GM12892 (cell line): Measurements from ENCODE around the gene PCSK5.
"Not testable (repeated sequence)": the region's sequence is repeated elsewhere in the genome, so short reads cannot be mapped to it uniquely, and the experiment has no call there.

Experiments
- DNase-seq: peaks from one replicate; pipeline ENCODE4 v3.0.0; 2011; ENCODE audit not compliant: insufficient read length
- FAIRE-seq: peaks from 2 replicates; lab custom pipeline; 2011; peaks lifted over from hg19 to GRCh38; lab: Jason Lieb, UNC
- POLR2A ChIP-seq: IDR thresholded peaks from 2 replicates; pipeline ENCODE4 v1.6.1; 2011; ENCODE audit warnings: low read depth, low read length, control low read depth
- POLR2AphosphoS5 ChIP-seq: IDR thresholded peaks from 2 replicates; pipeline ENCODE4 v1.6.1; 2011; ENCODE audit warnings: low read depth, low read length, control low read depth
- TAF1 ChIP-seq: IDR thresholded peaks from 2 replicates; pipeline ENCODE4 v1.6.1; 2011; ENCODE audit warnings: low read depth, mild to moderate bottlenecking, control low read depth, low read length, borderline replicate concordance

The PCSK5 gene

GRCh38 chr9:76036762-76037161 is 146.3 kb downstream of the PCSK5 start:
- FAIRE-seq: no peak
- no peak for DNase-seq
- TF ChIP-seq POLR2A: no peak
- TF ChIP-seq POLR2AphosphoS5: no peak
- no peak for TF ChIP-seq TAF1

GRCh38 chr9:76037587-76038225 is 147.2 kb downstream of the PCSK5 start:
- FAIRE-seq (no peak), DNase-seq (no peak)
- TF ChIP-seq POLR2A (no peak), POLR2AphosphoS5 (no peak), TAF1 (no peak)

GRCh38 chr9:76038431-76038830 is 148.0 kb downstream of the PCSK5 start:
- FAIRE-seq: no peak
- TF ChIP-seq POLR2A (no peak), TAF1 (no peak), POLR2AphosphoS5 (no peak)
- no peak for DNase-seq

- DNase-seq: no peak
- no peak for FAIRE-seq
- TF ChIP-seq TAF1 (no peak), POLR2A (no peak), POLR2AphosphoS5 (no peak)
Measured at GRCh38 chr9:76044266-76044819, 153.9 kb downstream of the PCSK5 start.

- FAIRE-seq (no peak), DNase-seq (no peak)
- TF ChIP-seq TAF1: no peak
- TF ChIP-seq POLR2A: no peak
- TF ChIP-seq POLR2AphosphoS5: no peak
Measured at GRCh38 chr9:76045221-76045620, 154.7 kb downstream of the PCSK5 start.

GRCh38 chr9:76049341-76049740 is 158.9 kb downstream of the PCSK5 start:
- TF ChIP-seq POLR2A: no peak
- TF ChIP-seq POLR2AphosphoS5: no peak
- TF ChIP-seq TAF1: no peak
- FAIRE-seq (no peak), DNase-seq (no peak)

- DNase-seq (no peak), FAIRE-seq (no peak)
- TF ChIP-seq TAF1: no peak
- TF ChIP-seq POLR2A: no peak
- no peak for TF ChIP-seq POLR2AphosphoS5
Measured at GRCh38 chr9:76067696-76068095, 177.2 kb downstream of the PCSK5 start.

- no peak for TF ChIP-seq TAF1
- no peak for FAIRE-seq
- no peak for DNase-seq
Measured at GRCh38 chr9:76077537-76077936, 187.1 kb downstream of the PCSK5 start.

- not testable (repeated sequence) for DNase-seq, FAIRE-seq
Measured at GRCh38 chr9:76081281-76081680, 190.8 kb downstream of the PCSK5 start.

- FAIRE-seq (no peak), DNase-seq (no peak)
- TF ChIP-seq TAF1 (no peak), POLR2AphosphoS5 (no peak), POLR2A (no peak)
Measured at GRCh38 chr9:76082057-76082456, 191.6 kb downstream of the PCSK5 start.

GRCh38 chr9:76085596-76085995 is 195.1 kb downstream of the PCSK5 start:
- TF ChIP-seq POLR2AphosphoS5 (no peak), POLR2A (no peak), TAF1 (no peak)
- DNase-seq (no peak), FAIRE-seq (no peak)

- FAIRE-seq: no peak
- no peak for DNase-seq
- no peak for TF ChIP-seq TAF1
- no peak for TF ChIP-seq POLR2AphosphoS5
- no peak for TF ChIP-seq POLR2A
Measured at GRCh38 chr9:76086539-76086938, 196.1 kb downstream of the PCSK5 start.

GRCh38 chr9:76087976-76088375 is 197.5 kb downstream of the PCSK5 start:
- no peak for TF ChIP-seq POLR2A
- no peak for TF ChIP-seq POLR2AphosphoS5
- no peak for TF ChIP-seq TAF1
- FAIRE-seq (no peak), DNase-seq (no peak)
